ENCODE data around the gene PRKACA.
A peak's percentile ranks its signal among the peaks of the same experiment; 100 is the strongest.

GRCh38 chr19:14090509-14091080 lies 27.0 kb downstream of the PRKACA start, which contains the start of gene SAMD1:
- TF ChIP-seq CTCF (tag by site-specific recombination; IDR thresholded peaks at IDR 0.05) (no peak), ZNF423 (tag by site-specific recombination; IDR thresholded peaks at IDR 0.05) (no peak), ZNF660 (tag by site-specific recombination; IDR thresholded peaks at IDR 0.05) (no peak), ZNF777 (tag by site-specific recombination; IDR thresholded peaks at IDR 0.05; ENCODE audit: borderline replicate concordance) (no peak), ZSCAN23 (tag by site-specific recombination; IDR thresholded peaks at IDR 0.05) (no peak), ZNF776 (tag by site-specific recombination; IDR thresholded peaks at IDR 0.05; ENCODE audit: borderline replicate concordance) (no peak), ZNF10 (tag by site-specific recombination; IDR thresholded peaks at IDR 0.05) (no peak), PATZ1 (tag by site-specific recombination; IDR thresholded peaks at IDR 0.05) (peak; percentile 50; the same call in 1 of the 2 replicates), ZNF391 (tag by site-specific recombination; IDR thresholded peaks at IDR 0.05; ENCODE audit: borderline replicate concordance, low read depth) (no peak), ZNF239 (tag by site-specific recombination; IDR thresholded peaks at IDR 0.05) (no peak)
- TF ChIP-seq, protein P1, sequence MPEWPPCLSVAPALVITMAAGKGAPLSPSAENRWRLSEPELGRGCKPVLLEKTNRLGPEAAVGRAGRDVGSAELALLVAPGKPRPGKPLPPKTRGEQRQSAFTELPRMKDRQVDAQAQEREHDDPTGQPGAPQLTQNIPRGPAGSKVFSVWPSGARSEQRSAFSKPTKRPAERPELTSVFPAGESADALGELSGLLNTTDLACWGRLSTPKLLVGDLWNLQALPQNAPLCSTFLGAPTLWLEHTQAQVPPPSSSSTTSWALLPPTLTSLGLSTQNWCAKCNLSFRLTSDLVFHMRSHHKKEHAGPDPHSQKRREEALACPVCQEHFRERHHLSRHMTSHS (tag by site-specific recombination; IDR thresholded peaks at IDR 0.05): no peak

Measured in HEK293 (cell line).